Measurements from ENCODE around the gene TMEM132D. TPM values are rescaled to one million over a fixed set of nuclear protein-coding genes. Genes with fewer than 3 reads are reported as not detected.

Gene TMEM132D
- total RNA-seq, 1 experiment from 2014 or later, result not detected

- Histone ChIP-seq H3K4me1 (ENCODE audit: insufficient read depth, low read length, poor library complexity, severe bottlenecking) (no peaks in the 10 kb centered on the region), H3K27ac (ENCODE audit: low read depth, low read length, poor library complexity, severe bottlenecking) (no peak overlapping the region), H3K27me3 (replicated peaks; ENCODE audit: insufficient read depth, low read depth, low read length, poor library complexity) (no peaks in the 10 kb centered on the region), H3K36me3 (ENCODE audit: insufficient read depth, low read length, poor library complexity, severe bottlenecking) (no peaks in the 10 kb centered on the region), H3K9me3 (ENCODE audit: low read depth, low read length, poor library complexity, severe bottlenecking) (peaks cover 6% of the 10 kb centered on the region), H3K4me3 (ENCODE audit: low read depth, low read length, poor library complexity, severe bottlenecking) (no peak overlapping the region)
- no peak for TF ChIP-seq EZH2 (IDR thresholded peaks at IDR 0.05; ENCODE audit: borderline replicate concordance, low read depth, low read length, poor library complexity, severe bottlenecking)
- TF ChIP-seq CTCF (conservative IDR thresholded peaks at IDR 0.05; ENCODE audit: low read depth, low read length), result no peak
- no TSS peak for BruUV-seq (replicated peaks)
- no peak for DNase-seq (ENCODE audit: low spot score)
- intact Hi-C loops (cut with micrococcal nuclease; ENCODE audit: unreplicated experiment), result no loop called here
- POLR2A ChIA-PET (ENCODE audit: low non-redundant PET), result no interaction called here
- CTCF ChIA-PET, result no interaction called here
Measured at GRCh38 chr12:129486931-129487330, 416.9 kb downstream of the TMEM132D start.

DNA sequence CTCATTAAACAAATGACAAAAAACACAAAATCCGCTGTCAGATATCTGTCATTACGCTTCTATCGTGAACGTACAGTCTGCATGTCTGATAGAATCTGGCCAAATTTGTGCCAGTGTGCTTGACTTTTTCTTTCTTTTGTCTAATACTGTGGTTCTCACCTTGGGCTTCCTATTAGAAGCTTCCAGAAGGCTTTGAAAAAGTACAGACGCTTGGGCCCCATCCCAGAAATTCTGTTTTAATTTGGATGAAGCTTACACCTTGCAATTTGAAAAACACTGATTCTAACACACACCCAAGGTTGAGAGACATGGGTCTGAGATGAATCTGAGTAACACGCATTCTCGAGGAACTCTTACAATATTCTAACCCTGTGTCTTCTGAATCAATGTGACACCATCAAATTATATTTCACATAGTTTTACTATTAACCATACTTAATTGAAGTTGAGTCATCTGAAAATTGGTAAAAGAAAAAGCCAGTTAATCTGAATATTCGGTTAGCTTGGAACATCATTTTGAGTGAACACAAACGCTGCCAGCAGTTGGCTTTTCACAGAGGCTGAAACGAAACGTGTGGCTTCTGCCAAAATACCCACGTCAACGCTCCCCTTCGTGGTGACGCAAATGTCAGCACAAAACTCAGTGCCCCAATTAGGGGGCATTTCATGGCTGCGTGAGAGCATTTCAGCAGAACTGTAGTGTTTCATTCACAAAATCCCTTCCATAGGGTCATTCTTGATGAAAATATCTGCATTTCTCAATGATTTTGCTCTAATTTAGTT lies 420.5 kb downstream of the TMEM132D start:
- no peak for DNase-seq (ENCODE audit: low spot score)
- Histone ChIP-seq H3K4me3 (ENCODE audit: low read depth, low read length, poor library complexity, severe bottlenecking) (no peak overlapping the region), H3K27me3 (replicated peaks; ENCODE audit: insufficient read depth, low read depth, low read length, poor library complexity) (no peaks in the 10 kb centered on the region), H3K9me3 (ENCODE audit: low read depth, low read length, poor library complexity, severe bottlenecking) (peaks cover 14% of the 10 kb centered on the region), H3K27ac (ENCODE audit: low read depth, low read length, poor library complexity, severe bottlenecking) (no peak overlapping the region), H3K36me3 (ENCODE audit: insufficient read depth, low read length, poor library complexity, severe bottlenecking) (no peaks in the 10 kb centered on the region), H3K4me1 (ENCODE audit: insufficient read depth, low read length, poor library complexity, severe bottlenecking) (no peaks in the 10 kb centered on the region)
- CTCF ChIA-PET, result no interaction called here
- TF ChIP-seq EZH2 (IDR thresholded peaks at IDR 0.05; ENCODE audit: borderline replicate concordance, low read depth, low read length, poor library complexity, severe bottlenecking) (no peak), CTCF (conservative IDR thresholded peaks at IDR 0.05; ENCODE audit: low read depth, low read length) (no peak)
- POLR2A ChIA-PET (ENCODE audit: low non-redundant PET), result no interaction called here
- intact Hi-C loops (cut with micrococcal nuclease; ENCODE audit: unreplicated experiment), result no loop called here
- BruUV-seq (replicated peaks), result no TSS peak

DNA sequence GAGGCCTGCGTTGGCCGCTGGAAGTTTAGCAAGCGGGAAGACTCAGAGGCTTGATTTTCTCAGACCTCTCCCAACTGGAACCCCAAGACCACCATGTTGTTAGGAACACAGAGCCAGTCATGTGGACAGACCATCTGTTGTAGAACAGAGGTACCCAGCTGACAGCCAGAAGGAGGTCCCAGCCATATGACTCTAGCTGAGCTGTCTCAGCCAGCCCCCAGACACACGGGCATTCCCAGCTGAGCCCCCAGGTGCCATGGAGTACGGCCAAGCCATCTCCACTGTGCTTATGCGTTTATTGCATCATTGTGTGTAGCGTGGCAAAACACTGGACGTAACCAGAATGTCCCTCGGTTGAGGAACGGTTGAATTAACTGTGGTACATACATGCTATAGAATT lies 421.9 kb downstream of the TMEM132D start:
- intact Hi-C loops (cut with micrococcal nuclease; ENCODE audit: unreplicated experiment), result no loop called here
- no peak for TF ChIP-seq EZH2 (IDR thresholded peaks at IDR 0.05; ENCODE audit: borderline replicate concordance, low read depth, low read length, poor library complexity, severe bottlenecking)
- no peak for TF ChIP-seq CTCF (conservative IDR thresholded peaks at IDR 0.05; ENCODE audit: low read depth, low read length)
- Histone ChIP-seq H3K4me3 (ENCODE audit: low read depth, low read length, poor library complexity, severe bottlenecking) (no peak overlapping the region), H3K9me3 (ENCODE audit: low read depth, low read length, poor library complexity, severe bottlenecking) (peaks cover 11% of the 10 kb centered on the region), H3K27me3 (replicated peaks; ENCODE audit: insufficient read depth, low read depth, low read length, poor library complexity) (no peaks in the 10 kb centered on the region), H3K36me3 (ENCODE audit: insufficient read depth, low read length, poor library complexity, severe bottlenecking) (no peaks in the 10 kb centered on the region), H3K4me1 (ENCODE audit: insufficient read depth, low read length, poor library complexity, severe bottlenecking) (no peaks in the 10 kb centered on the region), H3K27ac (ENCODE audit: low read depth, low read length, poor library complexity, severe bottlenecking) (no peak overlapping the region)
- no TSS peak for BruUV-seq (replicated peaks)
- POLR2A ChIA-PET (ENCODE audit: low non-redundant PET), result no interaction called here
- CTCF ChIA-PET, result no interaction called here
- no peak for DNase-seq (ENCODE audit: low spot score)
